Stimulated activated CD4-positive, alpha-beta T cell treated with anti-CD3 and anti-CD28 coated beads, Interleukin-15, amount 100 ng/mL, for 48 hours (primary cell): Measurements from ENCODE around the gene TFRC.
"Not testable (repeated sequence)": the region's sequence is repeated elsewhere in the genome, so short reads cannot be mapped to it uniquely, and the experiment has no call there.

Experiments
- DNase-seq, 2 donors: peaks; one replicate each; pipeline ENCODE4 v3.0.0-alpha.2; 2020; ENCODE audit warnings: low read depth in 2 of 2

Gene TFRC

GRCh38 chr3:196081002-196081833 is 672 bp downstream of the TFRC start:
- peak; percentile 30 to 31 for DNase-seq

GRCh38 chr3:196080101-196080846 is 1.6 kb downstream of the TFRC start:
- not testable (repeated sequence) for DNase-seq

- no peak for DNase-seq
Measured at GRCh38 chr3:196079682-196080081, 2.2 kb downstream of the TFRC start.

- no peak for DNase-seq
Measured at GRCh38 chr3:196075013-196075412, 6.9 kb downstream of the TFRC start.

- peak; percentile 25 to 47 for DNase-seq
Measured at GRCh38 chr3:196073255-196073753, 8.6 kb downstream of the TFRC start.

GRCh38 chr3:196072313-196072712 is 9.6 kb downstream of the TFRC start:
- no peak for DNase-seq

GRCh38 chr3:196068812-196069211 is 13.1 kb downstream of the TFRC start:
- DNase-seq = not testable (repeated sequence)

- DNase-seq = no peak
Measured at GRCh38 chr3:196067439-196067838, 14.5 kb downstream of the TFRC start.

- DNase-seq = no peak
Measured at GRCh38 chr3:196063971-196064370, 17.9 kb downstream of the TFRC start.

GRCh38 chr3:196063456-196063855 is 18.4 kb downstream of the TFRC start:
- no peak for DNase-seq

- no peak for DNase-seq
Measured at GRCh38 chr3:196063049-196063448, 18.8 kb downstream of the TFRC start.

- no peak for DNase-seq
Measured at GRCh38 chr3:196060834-196061233, 21.1 kb downstream of the TFRC start.

- no peak for DNase-seq
Measured at GRCh38 chr3:196057760-196058331, 24.0 kb downstream of the TFRC start.

GRCh38 chr3:196056371-196056770 is 25.5 kb downstream of the TFRC start:
- not testable (repeated sequence) for DNase-seq

- no peak for DNase-seq
Measured at GRCh38 chr3:196055683-196056270, 26.1 kb downstream of the TFRC start.

- DNase-seq = no peak
Measured at GRCh38 chr3:196055240-196055639, 26.6 kb downstream of the TFRC start.

- no peak for DNase-seq
Measured at GRCh38 chr3:196054661-196055060, 27.2 kb downstream of the TFRC start.

GRCh38 chr3:196053487-196053886 is 28.4 kb downstream of the TFRC start:
- no peak for DNase-seq

GRCh38 chr3:196051282-196052076 is 30.4 kb downstream of the TFRC start:
- no peak for DNase-seq

GRCh38 chr3:196050597-196050996 is 31.3 kb downstream of the TFRC start:
- no peak for DNase-seq

GRCh38 chr3:196049653-196050052 is 32.2 kb downstream of the TFRC start:
- DNase-seq = no peak
